ENCODE measurements around the gene ELF4.

Gene ELF4

DNA sequence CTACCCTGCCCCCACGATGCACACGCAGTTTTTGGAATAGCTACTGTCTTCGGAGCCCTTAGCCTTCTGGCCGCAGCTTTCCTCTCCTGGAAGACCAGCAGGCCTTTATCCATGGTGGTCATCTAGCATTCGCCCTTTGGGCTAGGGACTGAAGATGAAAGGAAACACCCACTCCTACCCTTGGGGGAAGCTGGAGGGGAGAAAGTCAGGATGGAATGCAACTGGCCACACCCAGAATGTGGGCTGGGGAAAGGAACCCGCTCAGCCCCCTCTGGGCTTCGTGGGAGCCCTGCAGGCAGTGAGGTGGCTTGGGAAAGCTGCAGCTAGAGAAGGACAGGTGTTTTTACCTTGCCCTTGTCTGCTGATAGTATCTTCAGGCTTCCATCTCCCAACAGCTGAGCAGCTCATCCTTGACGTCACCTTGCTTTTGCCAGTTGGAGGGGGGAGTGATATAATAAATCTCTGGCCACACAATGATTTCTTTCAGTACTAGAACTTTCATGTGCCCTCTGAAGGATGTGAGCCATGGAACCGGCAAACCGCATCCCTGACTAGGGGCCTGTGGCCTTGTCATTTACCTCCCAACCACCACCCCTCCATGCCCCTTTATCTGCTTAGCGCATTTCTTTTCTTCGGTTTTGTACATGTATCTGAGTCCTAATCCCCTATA, 59.0 kb downstream of the ELF4 start:
- no peak for DNase-seq (ENCODE audit: low read depth, low spot score)

DNA sequence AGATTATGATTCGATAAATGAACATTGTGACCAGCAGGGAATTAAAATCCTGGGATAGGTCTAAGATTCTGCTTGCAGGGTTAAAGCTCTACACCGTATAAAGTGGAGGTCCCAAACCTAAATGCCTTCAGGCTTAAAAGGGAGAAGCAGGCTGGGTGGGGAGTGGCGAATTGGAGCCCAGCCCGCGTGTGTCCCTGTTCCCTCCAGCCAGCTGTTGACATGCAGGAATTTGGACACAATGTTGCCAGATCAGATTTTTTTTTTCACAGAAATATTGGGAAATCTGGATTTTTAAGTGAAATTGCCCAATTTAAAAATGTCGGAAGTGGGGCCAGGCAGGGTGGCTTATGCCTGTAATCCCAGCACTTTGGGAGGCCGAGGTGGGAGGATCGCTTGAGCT, 60.5 kb downstream of the ELF4 start:
- no peak for DNase-seq (ENCODE audit: low read depth, low spot score)

DNA sequence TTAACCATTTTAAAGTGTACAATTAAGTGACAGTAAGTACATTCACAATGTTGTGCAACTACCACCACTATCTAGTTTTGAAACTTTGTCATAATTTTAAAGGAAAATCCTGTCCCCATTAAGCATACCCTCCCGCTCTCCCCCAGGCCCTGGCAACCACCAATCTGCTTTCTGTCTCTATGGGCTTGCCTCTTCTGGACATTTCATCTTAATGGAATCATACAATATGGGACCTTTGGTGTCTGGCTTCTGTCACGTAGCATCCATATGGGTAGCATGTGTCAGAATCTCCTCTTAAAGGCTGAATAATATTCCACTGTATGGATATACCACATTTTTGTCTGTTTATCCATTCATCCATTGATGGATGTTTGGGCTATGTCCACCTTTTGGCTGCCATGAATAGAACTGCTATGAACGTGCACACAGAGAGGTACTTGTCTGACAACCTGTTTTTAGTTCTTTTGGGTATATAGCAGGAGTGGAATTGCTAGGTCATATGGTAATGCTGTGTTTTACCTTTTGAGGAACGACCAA, 61.5 kb downstream of the ELF4 start:
- no peak for DNase-seq (ENCODE audit: low read depth, low spot score)

DNA sequence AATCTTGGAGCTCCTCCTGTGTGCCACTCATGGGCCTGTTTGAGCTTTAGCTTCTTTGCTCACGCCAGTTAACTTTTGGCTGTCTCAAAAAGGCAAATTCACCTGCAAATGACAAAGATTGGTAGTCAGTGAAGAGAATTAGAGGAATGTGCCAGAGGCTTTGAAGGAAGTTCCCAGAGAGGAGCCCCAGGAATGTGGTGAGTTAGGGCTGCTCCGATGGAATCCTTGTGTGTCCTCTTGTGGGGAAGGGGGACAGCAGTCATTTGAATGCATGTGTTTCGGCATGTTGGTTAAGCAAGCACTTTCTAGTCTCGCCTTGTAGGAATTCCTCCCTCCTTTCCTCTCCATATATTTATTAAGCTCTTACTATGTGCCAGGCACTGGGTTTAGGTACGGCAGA, 62.9 kb downstream of the ELF4 start:
- no peak for DNase-seq (ENCODE audit: low read depth, low spot score)

DNA sequence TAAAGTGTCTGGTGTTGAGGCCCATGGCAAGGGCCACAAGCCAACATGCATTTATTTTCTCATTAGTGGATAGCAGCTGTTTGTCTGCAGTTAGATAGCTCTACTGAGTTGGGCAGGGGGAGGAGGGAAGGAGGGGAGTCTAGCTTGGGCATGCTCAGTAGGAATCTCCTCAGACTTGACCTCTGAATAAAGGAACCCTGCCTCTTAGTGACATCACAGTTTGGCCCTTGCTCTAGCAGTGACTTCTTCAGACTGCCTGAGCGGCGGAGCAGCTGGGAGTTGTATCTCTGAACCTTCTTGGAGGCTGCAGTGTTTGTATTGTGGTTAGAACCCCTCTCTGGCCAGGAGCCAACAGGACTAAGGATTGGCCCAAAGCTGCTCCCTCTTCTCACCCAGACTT, 70.5 kb downstream of the ELF4 start:
- no peak for DNase-seq (ENCODE audit: low read depth, low spot score)

DNA sequence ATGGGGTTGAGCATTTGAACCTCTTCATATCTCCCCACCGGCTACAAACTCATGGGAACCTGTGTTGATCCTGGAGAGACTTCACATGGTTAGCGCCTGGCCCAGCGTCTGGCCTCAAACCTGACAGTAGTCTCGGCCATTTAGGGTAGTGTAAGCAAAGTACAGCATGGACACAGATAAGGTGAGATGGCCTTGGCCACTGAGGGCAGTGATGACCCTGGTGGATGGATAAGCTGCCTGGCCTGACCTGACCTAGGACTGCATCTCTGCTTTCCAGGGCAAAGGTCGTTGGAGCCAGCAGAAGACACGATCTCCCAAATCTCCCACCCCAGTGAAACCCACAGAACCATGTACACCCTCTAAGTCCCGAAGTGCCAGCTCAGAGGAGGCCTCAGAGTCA, 76.1 kb downstream of the ELF4 start:
- DNase-seq (ENCODE audit: low read depth, low spot score) = no peak

DNA sequence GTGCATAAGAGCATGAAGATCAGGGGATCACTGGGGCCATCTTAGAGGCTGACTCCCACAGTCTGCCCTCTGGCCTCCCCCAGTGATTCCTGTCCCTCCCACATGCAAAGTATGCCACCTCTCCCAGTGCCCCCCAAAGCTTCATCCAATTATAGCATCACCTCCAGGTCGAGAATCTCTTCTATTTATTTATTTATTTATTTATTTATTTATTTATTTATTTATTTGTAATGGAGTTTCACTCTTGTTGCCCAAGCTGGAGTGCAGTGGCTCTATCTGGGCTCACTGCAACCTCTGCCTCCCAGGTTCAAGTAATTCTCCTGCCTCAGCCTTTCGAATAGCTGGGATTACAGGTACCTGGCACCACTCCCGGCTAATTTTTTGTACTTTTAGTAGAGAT, 77.7 kb downstream of the ELF4 start:
- no peak for DNase-seq (ENCODE audit: low read depth, low spot score)

DNA sequence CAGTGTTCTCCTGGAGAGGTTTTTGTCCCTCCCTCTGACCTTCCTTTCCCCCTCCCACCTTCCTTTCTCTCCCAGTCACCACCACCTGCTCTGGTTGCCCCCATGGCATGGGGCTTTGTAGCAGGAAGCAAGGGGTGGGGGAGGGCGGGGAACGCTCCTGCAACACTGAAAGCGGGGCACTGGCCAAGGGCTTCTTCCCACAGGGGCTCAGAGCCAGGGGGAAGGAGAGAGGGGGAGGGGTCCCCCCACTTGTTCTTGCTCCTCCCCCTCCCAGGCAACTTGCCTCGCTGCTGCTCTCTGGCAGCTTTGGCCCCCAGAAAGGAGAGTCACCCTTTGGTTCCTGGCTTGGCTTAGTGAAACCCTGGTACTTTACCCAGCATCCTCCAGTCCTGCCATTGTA, 79.5 kb downstream of the ELF4 start:
- no peak for DNase-seq (ENCODE audit: low read depth, low spot score)

DNA sequence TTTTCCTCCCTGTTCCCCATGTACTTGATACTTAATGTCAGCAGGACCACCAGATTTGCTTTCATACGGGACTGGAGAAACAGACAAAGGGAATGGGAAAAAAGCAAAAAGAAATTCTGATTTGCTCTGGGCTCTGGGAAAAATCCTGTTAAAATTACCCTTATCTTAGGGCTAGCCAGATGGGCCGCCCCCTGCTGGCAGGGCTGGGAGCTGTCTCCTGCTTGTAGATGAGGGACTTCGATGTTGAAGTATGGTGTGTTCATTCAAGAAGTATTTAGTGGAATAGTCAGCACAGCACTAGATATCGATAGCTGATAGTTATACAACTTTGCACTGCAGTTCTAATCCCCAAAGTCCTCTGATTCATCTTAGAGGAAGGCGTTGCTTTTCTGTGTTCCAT, 82.1 kb downstream of the ELF4 start:
- DNase-seq (ENCODE audit: low read depth, low spot score) = no peak

DNA sequence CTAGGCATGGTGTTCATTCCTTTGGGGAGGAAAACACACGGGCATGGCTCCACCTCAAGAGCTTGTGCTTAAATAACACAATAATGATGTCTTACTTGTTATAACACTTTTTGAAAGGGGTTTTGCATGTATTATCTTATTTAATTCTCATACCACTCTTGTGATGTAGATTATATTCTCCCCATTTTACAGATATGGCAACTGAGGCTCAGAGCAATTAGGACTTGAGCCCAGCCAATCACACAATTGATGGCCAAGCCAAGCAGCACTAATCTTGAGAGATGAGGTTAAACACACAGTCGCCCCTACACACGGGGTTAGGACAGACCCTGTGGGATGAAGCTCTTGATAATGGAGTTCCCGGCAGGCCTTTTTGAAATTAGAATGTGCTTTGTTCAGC, 82.7 kb downstream of the ELF4 start:
- no peak for DNase-seq (ENCODE audit: low read depth, low spot score)

DNA sequence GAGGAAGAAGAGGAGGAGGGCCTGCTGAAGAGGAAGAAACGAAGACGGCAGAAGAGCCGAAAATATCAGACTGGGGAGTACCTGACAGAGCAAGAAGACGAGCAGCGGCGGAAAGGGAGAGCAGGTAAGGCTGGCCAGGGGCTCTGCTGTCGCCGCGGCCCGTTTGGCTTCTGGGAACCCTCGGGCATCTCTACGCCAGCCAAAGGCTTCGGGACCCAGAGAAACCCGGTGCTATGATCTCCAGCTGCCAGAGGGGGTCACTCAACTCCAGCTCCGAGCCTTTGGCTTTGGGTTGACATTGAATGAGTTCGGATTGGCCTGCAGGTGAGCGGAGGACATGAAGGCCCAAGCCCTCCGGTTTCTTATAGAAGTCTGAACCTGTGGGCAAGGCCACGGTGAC, 85.0 kb downstream of the ELF4 start:
- DNase-seq (ENCODE audit: low read depth, low spot score) = no peak

DNA sequence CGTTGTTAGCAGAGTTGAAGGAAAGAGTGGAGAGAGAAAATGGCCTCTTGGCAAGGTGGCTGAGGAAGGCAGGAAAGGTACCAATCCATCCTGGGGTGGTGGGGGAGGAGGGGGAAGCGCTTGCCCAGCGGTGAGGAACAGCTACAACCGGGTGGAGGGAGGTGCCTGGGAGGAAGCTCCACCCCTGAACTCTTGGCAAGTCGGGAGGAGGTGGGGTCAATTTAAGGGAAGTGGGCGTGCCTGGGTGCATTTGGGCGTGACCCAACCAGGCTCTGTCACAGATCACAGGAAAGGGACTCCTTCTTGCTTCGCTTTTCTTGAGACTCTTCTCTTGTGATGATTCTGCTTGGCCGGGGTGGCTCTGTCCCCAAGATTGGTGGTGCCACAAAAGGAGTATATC, 86.2 kb downstream of the ELF4 start:
- no peak for DNase-seq (ENCODE audit: low read depth, low spot score)

DNA sequence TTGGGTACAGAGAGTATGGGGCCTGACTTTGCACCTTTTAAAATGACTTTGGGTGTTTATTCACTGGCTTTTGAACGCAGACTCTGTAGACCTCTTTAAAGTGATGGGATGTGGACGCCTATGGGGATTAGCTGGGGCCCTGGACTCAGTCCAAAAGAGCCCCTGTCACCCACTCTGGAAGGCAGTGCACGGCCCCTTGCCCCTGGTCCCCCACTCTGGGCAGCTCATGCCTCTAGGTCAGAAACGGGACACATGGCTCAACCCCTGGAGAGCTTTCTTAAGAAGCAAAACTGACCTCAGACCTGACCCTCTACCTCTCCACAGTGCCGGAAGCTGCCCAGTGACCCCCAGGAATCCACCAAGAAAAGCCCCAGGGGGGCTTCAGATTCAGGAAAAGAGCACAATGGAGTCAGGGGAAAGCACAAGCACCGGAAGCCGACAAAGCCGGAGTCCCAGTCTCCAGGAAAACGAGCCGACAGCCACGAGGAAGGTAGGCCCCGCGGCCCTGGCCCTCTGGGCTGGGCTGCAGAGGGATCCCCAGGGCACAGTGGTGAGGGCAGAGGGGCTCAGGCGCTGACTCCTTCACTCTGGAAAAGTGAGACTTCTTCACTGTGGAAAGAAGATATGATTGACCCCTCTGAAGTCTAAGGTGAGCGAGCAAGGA, 89.5 kb downstream of the ELF4 start:
- DNase-seq (ENCODE audit: low read depth, low spot score) = no peak

DNA sequence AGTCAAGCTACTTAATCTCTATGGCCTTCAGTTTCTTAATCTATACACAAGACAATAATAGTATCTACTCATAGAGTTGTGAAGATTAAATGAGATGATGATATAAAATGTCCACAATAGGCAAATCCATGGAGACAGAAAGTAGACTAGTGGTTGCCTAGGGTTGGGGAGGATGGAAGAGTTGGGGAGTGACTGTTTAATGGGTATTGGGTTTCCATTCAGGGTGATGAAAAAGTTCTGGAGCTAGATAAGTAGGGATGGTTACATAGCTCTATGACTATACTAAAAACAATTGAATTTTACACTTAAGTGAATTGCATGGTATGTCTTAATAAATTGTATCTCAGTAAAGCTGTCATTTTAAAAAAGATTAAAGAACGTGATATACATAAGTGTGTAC, 92.2 kb downstream of the ELF4 start:
- no peak for DNase-seq (ENCODE audit: low read depth, low spot score)

DNA sequence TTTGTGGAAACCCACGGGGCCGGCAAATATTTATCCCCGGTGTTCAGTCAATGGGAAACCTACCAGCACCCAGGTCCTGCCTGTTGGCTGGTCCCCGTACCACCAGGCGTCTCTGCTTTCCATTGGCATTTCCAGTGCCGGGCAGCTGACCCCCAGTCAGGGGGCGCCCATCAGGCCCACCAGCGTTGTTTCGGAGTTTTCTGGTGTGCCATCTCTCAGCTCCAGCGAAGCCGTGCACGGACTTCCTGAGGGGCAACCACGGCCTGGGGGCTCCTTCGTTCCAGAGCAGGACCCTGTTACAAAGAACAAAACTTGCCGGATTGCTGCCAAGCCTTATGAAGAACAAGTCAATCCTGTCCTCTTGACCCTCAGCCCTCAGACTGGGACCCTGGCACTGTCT, 95.1 kb downstream of the ELF4 start:
- DNase-seq (ENCODE audit: low read depth, low spot score) = no peak

All from iPS DF 19.7 (cell line).